SK-N-SH (cell line): ENCODE results near the gene GSG1. TPM values are rescaled to one million over a fixed set of nuclear protein-coding genes. Genes with fewer than 3 reads are reported as not detected.
A peak's percentile ranks its signal among the peaks of the same experiment; 100 is the strongest.

Experiments
- CTCF ChIA-PET: fragments of 300-600, 350-600 bp; formaldehyde crosslinking; extraction: SDS; loops from one replicate; lab custom pipeline; 2021; lab: Yijun Ruan, JAX
- POLR2A ChIA-PET: fragments of 350-600 bp; sonication (Branson Sonifier 250); formaldehyde crosslinking; extraction: SDS; loops from one replicate; lab custom pipeline; 2020; ENCODE audit warnings: antibody characterized with exemption, inconsistent platforms; lab: Yijun Ruan, JAX
- DNase-seq: peaks from one replicate; pipeline ENCODE4 v3.0.0; 2012
- H2AFZ ChIP-seq: fragments of 200-600 bp; sonication (generic); 2 replicates; pipeline ENCODE4 v1.8.1; 2016; ENCODE audit warnings: antibody characterized with exemption, mild to moderate bottlenecking, low read depth
- H3F3A ChIP-seq: fragments of 200-600 bp; sonication (generic); replicated peaks from 2 replicates; pipeline ENCODE3; 2016; ENCODE audit warnings: antibody characterized with exemption, mild to moderate bottlenecking; ENCODE audit not compliant: insufficient read depth
- H3K27ac ChIP-seq, 2 experiments: fragments of 200-500 bp in 1 of 2; fragments of 200-600 bp in 1 of 2; sonication (Bioruptor generic) in 1 of 2; sonication (generic), shearing (Covaris generic) in 1 of 2; 2 replicates each; pipeline versions ENCODE4 v1.5.1 to v1.6.1; 2014 to 2016; ENCODE audit warnings: low read depth in 2 of 2, inconsistent platforms in 1 of 2, low read length in 1 of 2, mild to moderate bottlenecking in 1 of 2, mixed read lengths in 1 of 2
- H3K27me3 ChIP-seq: fragments of 200-600 bp; sonication (generic), shearing (Covaris generic); 2 replicates; pipeline ENCODE4 v1.6.1; 2016; ENCODE audit warnings: mixed run types; ENCODE audit not compliant: insufficient read depth
- H3K36me3 ChIP-seq, 2 experiments: fragments of 200-500 bp in 1 of 2; fragments of 200-600 bp in 1 of 2; sonication (Bioruptor generic) in 1 of 2; sonication (generic) in 1 of 2; replicated peaks in 1 of 2; 2 replicates each; pipeline versions ENCODE3 to v1.5.1; 2014 to 2016; ENCODE audit warnings: low read length in 1 of 2, mild to moderate bottlenecking in 1 of 2; ENCODE audit not compliant: insufficient read depth in 2 of 2, control insufficient read depth in 1 of 2
- H3K4me1 ChIP-seq, 2 experiments: fragments of 200-500 bp in 1 of 2; fragments of 200-600 bp in 1 of 2; sonication (Bioruptor generic) in 1 of 2; sonication (generic), shearing (Covaris generic) in 1 of 2; 2 replicates each; pipeline versions ENCODE4 v1.5.1 to v1.6.1; 2014 to 2016; ENCODE audit warnings: low read depth in 1 of 2, low read length in 1 of 2, mixed run types in 1 of 2; ENCODE audit not compliant: insufficient read depth in 2 of 2, control insufficient read depth in 1 of 2
- H3K4me2 ChIP-seq: fragments of 200-600 bp; sonication (generic), shearing (Covaris generic); 2 replicates; pipeline ENCODE4 v1.6.1; 2017; ENCODE audit warnings: mixed run types
- H3K4me3 ChIP-seq, 2 experiments: fragments of 200-500 bp in 1 of 2; fragments of 200-600 bp in 1 of 2; sonication (Bioruptor generic) in 1 of 2; sonication (generic), shearing (Covaris generic) in 1 of 2; 2 replicates each; pipeline versions ENCODE4 v1.5.1 to v1.8.1; 2014 to 2016; ENCODE audit warnings: low read depth in 2 of 2, inconsistent platforms in 1 of 2, low read length in 1 of 2, mild to moderate bottlenecking in 1 of 2, mixed read lengths in 1 of 2, moderate library complexity in 1 of 2
- H3K79me2 ChIP-seq: fragments of 200-600 bp; sonication (generic); 2 replicates; pipeline ENCODE4 v1.8.1; 2017; ENCODE audit warnings: mild to moderate bottlenecking; ENCODE audit not compliant: insufficient read depth
- H3K9ac ChIP-seq: fragments of 200-600 bp; sonication (generic); 2 replicates; pipeline ENCODE4 v1.6.1; 2017; ENCODE audit warnings: mixed run types
- H3K9me2 ChIP-seq: fragments of 200-600 bp; sonication (generic); 2 replicates; pipeline ENCODE4 v1.6.1; 2017; ENCODE audit warnings: mixed run types
- H3K9me3 ChIP-seq: fragments of 200-600 bp; sonication (generic); 2 replicates; pipeline ENCODE4 v1.6.1; 2017; ENCODE audit warnings: mixed run types, mild to moderate bottlenecking, moderate library complexity
- H4K20me1 ChIP-seq: fragments of 200-600 bp; sonication (generic); 2 replicates; pipeline ENCODE4 v1.6.1; 2017; ENCODE audit warnings: mild to moderate bottlenecking, mixed run types; ENCODE audit not compliant: insufficient read depth
- EZH2phosphoT487 ChIP-seq: fragments of 200-600 bp; sonication (generic); IDR thresholded peaks from 2 replicates; pipeline ENCODE4 v1.6.1; 2017; ENCODE audit warnings: low read depth, mixed run types, mild to moderate bottlenecking, antibody characterized with exemption, moderate library complexity, borderline replicate concordance
- FOXJ3 ChIP-seq: sonication (generic); formaldehyde crosslinking; IDR thresholded peaks from 2 replicates; pipeline ENCODE4 v1.5.1; 2020; ENCODE audit warnings: mild to moderate bottlenecking, missing genetic modification reagents
- FOXM1 ChIP-seq: IDR thresholded peaks from 2 replicates; pipeline ENCODE4 v1.4.0; 2012; ENCODE audit warnings: low read depth, mild to moderate bottlenecking
- GABPA ChIP-seq: IDR thresholded peaks from 2 replicates; pipeline ENCODE4 v1.4.0; 2012; ENCODE audit warnings: low read depth, mild to moderate bottlenecking
- GATA2 ChIP-seq: sonication (generic); formaldehyde crosslinking; IDR thresholded peaks from 2 replicates; pipeline ENCODE4 v1.5.0; 2020; ENCODE audit warnings: mild to moderate bottlenecking, missing genetic modification reagents
- IRF3 ChIP-seq: fragments of 150-350 bp; IDR thresholded peaks from 2 replicates; pipeline ENCODE4 v1.6.1; 2016; ENCODE audit warnings: mild to moderate bottlenecking, low read depth, low read length
- MAX ChIP-seq: IDR thresholded peaks from 2 replicates; pipeline ENCODE4 v1.4.0; 2012; ENCODE audit warnings: low read depth
- MEF2A ChIP-seq: IDR thresholded peaks from 2 replicates; pipeline ENCODE4 v1.4.0; 2012; ENCODE audit warnings: low read depth, borderline replicate concordance
- MXI1 ChIP-seq: IDR thresholded peaks from 2 replicates; pipeline ENCODE4 v1.6.1; 2012; ENCODE audit warnings: mild to moderate bottlenecking, low read depth, low read length, improper control_type of control experiment
- POLR2AphosphoS5 ChIP-seq: IDR thresholded peaks from 2 replicates; pipeline ENCODE4 v1.6.1; 2012; ENCODE audit warnings: low read depth, low read length
- RFX5 ChIP-seq: IDR thresholded peaks from 2 replicates; pipeline ENCODE4 v1.6.1; 2012; ENCODE audit warnings: mild to moderate bottlenecking, improper control_type of control experiment, low read length
- SMC3 ChIP-seq: IDR thresholded peaks from 2 replicates; pipeline ENCODE4 v1.6.1; 2012; ENCODE audit warnings: low read depth, low read length, improper control_type of control experiment
- TEAD4 ChIP-seq: IDR thresholded peaks from 2 replicates; pipeline ENCODE4 v1.4.0; 2012; ENCODE audit warnings: mild to moderate bottlenecking, borderline replicate concordance; ENCODE audit not compliant: insufficient read depth
- WGBS: methylation state at CpG from one replicate; pipeline ENCODE4 v1.1.6; 2017; ENCODE audit warnings: low lambda C conversion rate; 5-methylcytosine and 5-hydroxymethylcytosine counted together
- polyA plus RNA-seq, 3 experiments: library from polyadenylated mRNA; depleted of rRNA; stranded (reverse); fragments of >200 nt; gene quantifications; 2 replicates each; pipeline ENCODE4 v1.2.3, GENCODE V29; 2012
- TF ChIP-seq, protein P1 (sequence below): IDR thresholded peaks from 2 replicates; pipeline ENCODE4 v1.4.0; 2012; ENCODE audit warnings: low read depth, borderline replicate concordance

GSG1 gene
- polyA plus RNA-seq, 1 of the 3 experiments (the other 2 are of a cell fraction): 0.39 TPM

DNA sequence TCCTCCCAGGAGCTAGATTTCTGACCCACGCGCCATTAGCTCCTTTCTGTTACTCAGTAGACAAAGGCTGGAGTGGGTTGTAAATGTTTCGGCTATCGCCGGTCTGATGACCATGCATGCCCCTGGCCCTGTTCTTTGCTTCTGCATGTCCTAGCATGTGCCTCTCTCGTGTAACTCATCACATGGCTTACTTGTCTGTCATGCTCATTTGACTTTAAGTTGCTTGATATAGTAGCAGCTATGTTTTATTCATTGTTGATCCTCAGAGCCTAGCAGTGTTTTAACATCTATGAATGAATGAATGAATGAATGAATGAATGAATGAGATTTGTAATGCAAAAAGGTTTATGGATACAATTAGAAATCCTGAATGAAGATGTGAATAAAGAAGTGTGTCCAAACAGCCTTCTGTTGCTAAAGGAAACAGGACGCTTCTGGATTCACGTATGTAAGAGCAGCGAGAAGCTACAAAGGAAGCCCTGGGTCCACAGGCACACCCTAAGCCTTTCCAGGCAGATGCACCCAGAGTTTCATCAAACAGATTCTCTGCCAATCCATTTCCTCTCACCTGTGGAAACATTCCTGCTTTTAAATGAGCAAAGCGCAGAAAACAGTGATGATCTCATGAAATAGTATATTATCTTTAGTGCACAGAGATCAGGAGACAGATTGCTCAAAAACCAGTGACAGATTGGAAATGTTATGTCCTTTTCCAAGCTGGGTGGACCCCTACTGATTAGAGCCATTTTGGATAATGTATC is 3.4 kb downstream of the GSG1 start:
- POLR2A ChIA-PET: no interaction called here
- TF ChIP-seq GABPA (no peak), TEAD4 (no peak), EZH2phosphoT487 (no peak), IRF3 (no peak), FOXM1 (no peak), MEF2A (no peak), SMC3 (no peak), FOXJ3 (no peak), RFX5 (no peak), POLR2AphosphoS5 (no peak), MAX (no peak), GATA2 (no peak), MXI1 (no peak)
- TF ChIP-seq, protein P1, sequence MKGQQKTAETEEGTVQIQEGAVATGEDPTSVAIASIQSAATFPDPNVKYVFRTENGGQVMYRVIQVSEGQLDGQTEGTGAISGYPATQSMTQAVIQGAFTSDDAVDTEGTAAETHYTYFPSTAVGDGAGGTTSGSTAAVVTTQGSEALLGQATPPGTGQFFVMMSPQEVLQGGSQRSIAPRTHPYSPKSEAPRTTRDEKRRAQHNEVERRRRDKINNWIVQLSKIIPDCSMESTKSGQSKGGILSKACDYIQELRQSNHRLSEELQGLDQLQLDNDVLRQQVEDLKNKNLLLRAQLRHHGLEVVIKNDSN: no peak
- Histone ChIP-seq H3K9me3 (no peaks in the 10 kb centered on the region), H3K27ac (peak overlapping the region; percentile 71 to 100), H2AFZ (peak overlapping the region; percentile 57; the same call in 1 of the 2 replicates), H3K9ac (peak overlapping the region; percentile 97), H3K79me2 (no peaks in the 10 kb centered on the region), H3K9me2 (no peaks in the 10 kb centered on the region), H3K36me3 (peaks cover 0 to 2% of the 10 kb centered on the region in 2 experiments), H3F3A (peaks cover 52% of the 10 kb centered on the region), H4K20me1 (no peaks in the 10 kb centered on the region), H3K27me3 (no peaks in the 10 kb centered on the region), H3K4me1 (peaks cover 14 to 59% of the 10 kb centered on the region in 2 experiments), H3K4me2 (peak overlapping the region; percentile 85), H3K4me3 (peak overlapping the region in 1 of 2 experiments; percentile 55; a peak in 3 of 4 replicates)
- CTCF ChIA-PET: interaction anchor here (0.6 to 5.5 kb wide), 5 partner anchors 56 to 156 kb away, joined by 3 to 47 read pairs (median 5); partner anchors contain the start of gene FAM234B
- DNase-seq: no peak
- WGBS: 96% methylated on average over 10 of the region's 10 CpGs
